ENCODE data around the gene RTL9. TPM values are rescaled to one million over a fixed set of nuclear protein-coding genes. Genes with fewer than 3 reads are reported as not detected.

RTL9 gene
- total RNA-seq, 1 experiment from 2014 or later = 0.09 TPM

DNA sequence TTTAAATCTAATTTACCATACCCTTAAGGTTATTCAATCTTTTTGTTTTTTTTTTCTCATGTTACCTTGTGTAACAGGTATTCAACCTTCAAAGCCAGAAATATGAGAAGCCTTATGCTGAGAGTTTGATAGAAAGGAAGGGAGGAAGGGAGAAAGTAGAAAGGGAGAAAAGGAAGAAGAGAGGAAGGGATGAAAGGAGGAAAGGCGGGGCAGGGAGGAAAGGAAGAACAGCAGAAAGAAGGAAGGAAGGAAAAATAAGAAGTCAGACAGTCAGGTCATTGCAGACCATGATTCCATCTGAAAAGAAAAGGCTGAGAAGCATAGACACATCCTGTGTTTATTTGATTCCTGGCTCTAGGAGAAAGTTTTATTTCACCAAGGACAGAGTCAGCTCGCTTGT is 30.9 kb downstream of the RTL9 start:
- Mint-ChIP-seq H3K36me3 (ENCODE audit: insufficient read depth, unreplicated experiment) (no peaks in the 10 kb centered on the region), H3K4me3 (ENCODE audit: unreplicated experiment) (no peak overlapping the region)
- no TSS peak for BruUV-seq (replicated peaks)

DNA sequence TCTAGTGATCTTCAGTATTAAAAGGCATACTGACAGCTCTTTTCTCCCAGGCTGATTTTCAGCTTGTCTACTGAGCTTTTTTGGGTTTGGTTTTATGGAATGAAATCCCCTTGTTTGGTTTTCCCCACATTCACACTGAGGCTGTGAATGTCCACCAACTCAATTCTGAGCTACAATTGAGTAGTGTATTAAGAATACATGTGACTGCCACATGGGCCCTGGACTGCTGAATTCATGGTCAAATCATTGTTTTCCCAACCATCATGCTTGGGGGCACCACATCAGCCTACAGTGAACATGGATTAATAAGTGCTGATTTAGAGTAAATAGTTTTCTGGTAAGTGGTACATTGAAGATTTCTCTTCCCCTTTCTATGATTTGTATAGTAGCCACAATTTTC is 32.4 kb downstream of the RTL9 start:
- no peak overlapping the region for H3K27ac Mint-ChIP-seq (ENCODE audit: unreplicated experiment)
- no peaks in the 10 kb centered on the region for H3K9me3 ChIP-seq
- intact Hi-C loops (cut with micrococcal nuclease; ENCODE audit: unreplicated experiment) = no loop called here
- CTCF ChIA-PET = no interaction called here
- POLR2A ChIA-PET = no interaction called here
- DNase-seq = no peak
- no peaks in the 10 kb centered on the region for H3K36me3 ChIP-seq (ENCODE audit: control insufficient read depth, insufficient read depth, low read length)
- no peak overlapping the region for H3K4me3 ChIP-seq (ENCODE audit: low read depth, low read length)
- H3K9me3 Mint-ChIP-seq (ENCODE audit: unreplicated experiment) = no peaks in the 10 kb centered on the region
- no peaks in the 10 kb centered on the region for H3K36me3 Mint-ChIP-seq (ENCODE audit: insufficient read depth, unreplicated experiment)
- H3K4me1 Mint-ChIP-seq (ENCODE audit: low read depth, unreplicated experiment) = no peaks in the 10 kb centered on the region
- TF ChIP-seq, protein P1, sequence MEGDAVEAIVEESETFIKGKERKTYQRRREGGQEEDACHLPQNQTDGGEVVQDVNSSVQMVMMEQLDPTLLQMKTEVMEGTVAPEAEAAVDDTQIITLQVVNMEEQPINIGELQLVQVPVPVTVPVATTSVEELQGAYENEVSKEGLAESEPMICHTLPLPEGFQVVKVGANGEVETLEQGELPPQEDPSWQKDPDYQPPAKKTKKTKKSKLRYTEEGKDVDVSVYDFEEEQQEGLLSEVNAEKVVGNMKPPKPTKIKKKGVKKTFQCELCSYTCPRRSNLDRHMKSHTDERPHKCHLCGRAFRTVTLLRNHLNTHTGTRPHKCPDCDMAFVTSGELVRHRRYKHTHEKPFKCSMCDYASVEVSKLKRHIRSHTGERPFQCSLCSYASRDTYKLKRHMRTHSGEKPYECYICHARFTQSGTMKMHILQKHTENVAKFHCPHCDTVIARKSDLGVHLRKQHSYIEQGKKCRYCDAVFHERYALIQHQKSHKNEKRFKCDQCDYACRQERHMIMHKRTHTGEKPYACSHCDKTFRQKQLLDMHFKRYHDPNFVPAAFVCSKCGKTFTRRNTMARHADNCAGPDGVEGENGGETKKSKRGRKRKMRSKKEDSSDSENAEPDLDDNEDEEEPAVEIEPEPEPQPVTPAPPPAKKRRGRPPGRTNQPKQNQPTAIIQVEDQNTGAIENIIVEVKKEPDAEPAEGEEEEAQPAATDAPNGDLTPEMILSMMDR (IDR thresholded peaks at IDR 0.05; ENCODE audit: insufficient read depth in 1 of 2, low read depth in 1 of 2, low read length in 1 of 2, severe bottlenecking in 1 of 2, unreplicated experiment in 1 of 2) = no peak
- no TSS peak for BruUV-seq (replicated peaks)
- H3K27me3 ChIP-seq (replicated peaks; ENCODE audit: control insufficient read depth, insufficient read depth, low read length) = no peaks in the 10 kb centered on the region
- no peaks in the 10 kb centered on the region for H3K27me3 Mint-ChIP-seq (ENCODE audit: insufficient read depth, unreplicated experiment)
- H3K4me3 Mint-ChIP-seq (ENCODE audit: unreplicated experiment) = no peak overlapping the region
- no peaks in the 10 kb centered on the region for H3K4me1 ChIP-seq

More for the DNA sequence above, 30.9 kb downstream of the RTL9 start:
- no peaks in the 10 kb centered on the region for H3K27me3 ChIP-seq (replicated peaks; ENCODE audit: control insufficient read depth, insufficient read depth, low read length)
- H3K4me1 ChIP-seq = no peaks in the 10 kb centered on the region
- intact Hi-C loops (cut with micrococcal nuclease; ENCODE audit: unreplicated experiment) = no loop called here
- no peaks in the 10 kb centered on the region for H3K9me3 ChIP-seq
- ChIA-PET CTCF (no interaction called here), POLR2A (no interaction called here)
- Mint-ChIP-seq H3K4me1 (ENCODE audit: low read depth, unreplicated experiment) (no peaks in the 10 kb centered on the region), H3K27ac (ENCODE audit: unreplicated experiment) (no peak overlapping the region), H3K27me3 (ENCODE audit: insufficient read depth, unreplicated experiment) (no peaks in the 10 kb centered on the region), H3K9me3 (ENCODE audit: unreplicated experiment) (no peaks in the 10 kb centered on the region)
- TF ChIP-seq, protein P1 (IDR thresholded peaks at IDR 0.05; ENCODE audit: insufficient read depth in 1 of 2, low read depth in 1 of 2, low read length in 1 of 2, severe bottlenecking in 1 of 2, unreplicated experiment in 1 of 2) = no peak
- no peak for DNase-seq
- H3K36me3 ChIP-seq (ENCODE audit: control insufficient read depth, insufficient read depth, low read length) = no peaks in the 10 kb centered on the region
- H3K4me3 ChIP-seq (ENCODE audit: low read depth, low read length) = no peak overlapping the region

DNA sequence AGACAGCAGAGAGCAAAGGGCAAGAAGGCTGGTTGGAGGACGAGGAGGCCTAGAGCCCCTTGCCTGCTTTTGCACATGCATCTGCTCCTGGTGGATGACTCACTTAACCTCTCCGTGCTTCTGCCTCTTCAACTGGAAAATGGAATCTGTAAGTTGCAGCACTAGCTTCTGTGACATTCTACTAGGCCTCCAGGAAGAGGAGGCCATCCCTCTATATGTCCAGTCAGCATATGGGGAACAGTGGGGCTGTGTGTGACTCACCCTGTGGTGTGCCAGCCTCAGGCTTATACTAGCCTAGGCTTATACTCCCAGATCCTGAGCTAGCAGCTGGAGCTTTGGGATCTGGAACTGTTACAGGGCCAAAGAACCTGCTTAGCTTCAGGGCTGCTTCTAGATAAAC is 36.0 kb downstream of the RTL9 start:
- BruUV-seq (replicated peaks) = no TSS peak
- ChIA-PET POLR2A (no interaction called here), CTCF (no interaction called here)
- Histone ChIP-seq H3K9me3 (no peaks in the 10 kb centered on the region), H3K4me1 (no peaks in the 10 kb centered on the region), H3K36me3 (ENCODE audit: control insufficient read depth, insufficient read depth, low read length) (no peaks in the 10 kb centered on the region), H3K4me3 (ENCODE audit: low read depth, low read length) (no peak overlapping the region), H3K27me3 (replicated peaks; ENCODE audit: control insufficient read depth, insufficient read depth, low read length) (no peaks in the 10 kb centered on the region)
- H3K4me3 Mint-ChIP-seq (ENCODE audit: unreplicated experiment) = no peak overlapping the region
- no peaks in the 10 kb centered on the region for H3K9me3 Mint-ChIP-seq (ENCODE audit: unreplicated experiment)
- H3K4me1 Mint-ChIP-seq (ENCODE audit: low read depth, unreplicated experiment) = peaks cover 9% of the 10 kb centered on the region
- no peak overlapping the region for H3K27ac Mint-ChIP-seq (ENCODE audit: unreplicated experiment)
- intact Hi-C loops (cut with micrococcal nuclease; ENCODE audit: unreplicated experiment) = no loop called here
- H3K27me3 Mint-ChIP-seq (ENCODE audit: insufficient read depth, unreplicated experiment) = no peaks in the 10 kb centered on the region
- H3K36me3 Mint-ChIP-seq (ENCODE audit: insufficient read depth, unreplicated experiment) = no peaks in the 10 kb centered on the region
- TF ChIP-seq, protein P1 (IDR thresholded peaks at IDR 0.05; ENCODE audit: insufficient read depth in 1 of 2, low read depth in 1 of 2, low read length in 1 of 2, severe bottlenecking in 1 of 2, unreplicated experiment in 1 of 2) = no peak
- no peak for DNase-seq

All from Caco-2 (cell line).